ENCODE data around the gene TLN1. TPM values are rescaled to one million over a fixed set of nuclear protein-coding genes. Genes with fewer than 3 reads are reported as not detected.
A peak's percentile ranks its signal among the peaks of the same experiment; 100 is the strongest.

TLN1 gene
- total and polyA plus RNA-seq, 2 of the 4 experiments (the other 2 are of a cell fraction): 228 to 346 TPM

GRCh38 chr9:35666045-35666444, 66.0 kb downstream of the TLN1 start:
- Histone ChIP-seq H3K56ac (ENCODE audit: extremely low read depth, insufficient read depth, low read length) (no peak overlapping the region), H4K5ac (ENCODE audit: low read depth, low read length) (no peak overlapping the region), H2AK5ac (ENCODE audit: low read depth, low read length) (peak overlapping the region; percentile 12), H3K9me3 (ENCODE audit: control insufficient read depth, insufficient read depth, low read length) (no peaks in the 10 kb centered on the region), H2BK120ac (ENCODE audit: low read depth, low read length) (0 out of 2 replicates have a peak overlapping the region, but pooled peaks have one; percentile 0), H4K20me1 (ENCODE audit: insufficient read depth, low read length) (no peaks in the 10 kb centered on the region), H2AFZ (replicated peaks; ENCODE audit: low read length, poor library complexity) (no peak overlapping the region), H3K4me1 (ENCODE audit: control insufficient read depth, insufficient read depth, low read length) (peaks cover 22% of the 10 kb centered on the region), H4K91ac (ENCODE audit: insufficient read depth, low read depth, low read length) (peak overlapping the region; percentile 36; the same call in 1 of the 2 replicates), H3K18ac (ENCODE audit: low read depth, low read length) (no peak overlapping the region; the same call in 1 of the 2 replicates), H3K4me2 (ENCODE audit: low read depth, low read length) (no peak overlapping the region; the same call in 1 of the 2 replicates), H3K23ac (ENCODE audit: low read depth, low read length) (peak overlapping the region; percentile 1; the same call in 1 of the 2 replicates), H3K14ac (replicated peaks; ENCODE audit: low read depth, low read length) (0 out of 2 replicates have a peak overlapping the region, but pooled peaks have one; percentile 0), H2AK9ac (replicated peaks; ENCODE audit: low read depth, low read length, poor library complexity) (peak overlapping the region; percentile 38), H3K27me3 (ENCODE audit: control insufficient read depth, insufficient read depth, low read length) (no peaks in the 10 kb centered on the region), H3K36me3 (ENCODE audit: control insufficient read depth, insufficient read depth, low read length) (no peaks in the 10 kb centered on the region), H2BK5ac (ENCODE audit: low read depth, low read length, poor library complexity, severe bottlenecking) (no peak overlapping the region), H3K27ac (ENCODE audit: insufficient read depth, low read length) (no peak overlapping the region), H3K4me3 (ENCODE audit: insufficient read depth, low read depth, low read length) (no peak overlapping the region), H3K9ac (ENCODE audit: low read depth, low read length) (no peak overlapping the region), H3K4ac (ENCODE audit: low read depth, low read length) (peak overlapping the region; percentile 12), H3K79me1 (ENCODE audit: low read depth in 1 of 2, low read length in 2 of 2) (peaks cover 23 to 41% of the 10 kb centered on the region in 2 experiments; a peak in 3 of 4 replicates), H3K9me1 (ENCODE audit: insufficient read depth, low read length) (peaks cover 29% of the 10 kb centered on the region), H2BK15ac (ENCODE audit: low read depth, low read length) (peak overlapping the region; percentile 46; the same call in 2 of the 3 replicates), H2BK20ac (ENCODE audit: low read depth, low read length) (peak overlapping the region; percentile 35), H4K8ac (ENCODE audit: low read depth in 2 of 2, low read length in 2 of 2) (peak overlapping the region in 1 of 2 experiments; percentile 63; a peak in 1 of 4 replicates)
- dilution Hi-C loops (cut with HindIII; ENCODE audit: low sequenced_read_pairs, unreplicated experiment) (no loop called here), intact Hi-C loops (cut with micrococcal nuclease) (no loop called here), in situ Hi-C loops (cut with MboI; ENCODE audit: low sequenced_read_pairs) (no loop called here)
- POLR2A ChIA-PET (ENCODE audit: unreplicated experiment): no interaction called here
- ATAC-seq (ENCODE audit: low read depth) (no peak), DNase-seq (no peak)
- WGBS, 2 experiments (ENCODE audit: extremely low coverage in 2 of 2, insufficient read length in 1 of 2): no CpG with 5 or more reads among the region's 1 CpG
- CTCF ChIA-PET: interaction anchor here (0.6 to 1.5 kb wide), 2 partner anchors 12 to 49 kb away, joined by 3 to 5 read pairs; no protein-coding TSS in a partner anchor
- BruUV-seq (replicated peaks): no TSS peak
- TF ChIP-seq FOS (IDR thresholded peaks at IDR 0.05; ENCODE audit: low read depth, low read length) (no peak), SMC3 (IDR thresholded peaks at IDR 0.05; ENCODE audit: low read depth, low read length) (no peak)
